Neural cell (in vitro differentiated cells): ENCODE measurements around the gene ITPRID2.

Source experiments
- EP300 ChIP-seq: fragments of 450-650 bp; conservative IDR thresholded peaks from 2 replicates; pipeline ENCODE4 v1.6.1; 2014; ENCODE audit warnings: antibody characterized with exemption, mild to moderate bottlenecking, moderate library complexity; ENCODE audit not compliant: poor library complexity, severe bottlenecking
- EZH2 ChIP-seq: fragments of 200-600, 300-800 bp; shearing (Covaris generic), sonication (generic); IDR thresholded peaks from 2 replicates; pipeline ENCODE4 v1.6.1; 2014; ENCODE audit warnings: antibody characterized with exemption, low read length, borderline replicate concordance, mild to moderate bottlenecking; ENCODE audit not compliant: insufficient read depth, poor library complexity, severe bottlenecking
- MXI1 ChIP-seq: fragments of 450-650 bp; conservative IDR thresholded peaks from 2 replicates; pipeline ENCODE4 v1.6.1; 2014; ENCODE audit warnings: antibody characterized with exemption, mild to moderate bottlenecking; ENCODE audit not compliant: poor library complexity, severe bottlenecking
- POLR2AphosphoS5 ChIP-seq: IDR thresholded peaks from 2 replicates; pipeline ENCODE4 v1.6.1; 2012
- RAD21 ChIP-seq: fragments of 450-650 bp; conservative IDR thresholded peaks from 2 replicates; pipeline ENCODE4 v1.6.1; 2014; ENCODE audit warnings: antibody characterized with exemption, mild to moderate bottlenecking, moderate library complexity
- TAF1 ChIP-seq: IDR thresholded peaks from 2 replicates; pipeline ENCODE4 v1.6.1; 2012; ENCODE audit warnings: low read depth
- TF ChIP-seq, protein P1 (sequence below): fragments of 450-650 bp; IDR thresholded peaks from 2 replicates; pipeline ENCODE4 v1.5.1; 2014; ENCODE audit warnings: antibody characterized with exemption, mild to moderate bottlenecking, moderate library complexity; ENCODE audit not compliant: poor library complexity, severe bottlenecking
- TF ChIP-seq, protein P2 (sequence below): IDR thresholded peaks from 2 replicates; pipeline ENCODE4 v1.6.1; 2012; ENCODE audit warnings: borderline replicate concordance

DNA sequence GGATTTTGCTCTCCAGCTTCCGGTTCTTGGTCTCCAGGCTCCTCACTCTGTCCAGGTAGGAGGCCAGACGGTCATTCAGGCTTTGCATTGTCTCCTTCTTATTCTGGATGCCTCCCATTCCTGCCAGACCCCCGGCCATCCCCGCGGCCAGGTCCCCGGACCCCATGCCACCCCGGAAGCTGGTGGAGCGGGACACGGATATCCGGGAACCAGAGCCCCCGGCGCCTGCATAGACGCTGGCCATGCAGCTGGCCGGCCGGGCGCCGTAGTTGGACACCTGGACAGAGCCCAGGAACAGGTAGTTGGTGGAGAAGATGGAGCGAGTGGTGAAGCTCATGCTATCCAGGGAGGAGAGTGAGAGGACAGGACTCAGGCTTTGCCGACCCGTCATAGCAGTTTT, 70.6 kb downstream of the ITPRID2 start:
- no peak for TF ChIP-seq POLR2AphosphoS5
- no peak for TF ChIP-seq RAD21
- TF ChIP-seq, protein P1, sequence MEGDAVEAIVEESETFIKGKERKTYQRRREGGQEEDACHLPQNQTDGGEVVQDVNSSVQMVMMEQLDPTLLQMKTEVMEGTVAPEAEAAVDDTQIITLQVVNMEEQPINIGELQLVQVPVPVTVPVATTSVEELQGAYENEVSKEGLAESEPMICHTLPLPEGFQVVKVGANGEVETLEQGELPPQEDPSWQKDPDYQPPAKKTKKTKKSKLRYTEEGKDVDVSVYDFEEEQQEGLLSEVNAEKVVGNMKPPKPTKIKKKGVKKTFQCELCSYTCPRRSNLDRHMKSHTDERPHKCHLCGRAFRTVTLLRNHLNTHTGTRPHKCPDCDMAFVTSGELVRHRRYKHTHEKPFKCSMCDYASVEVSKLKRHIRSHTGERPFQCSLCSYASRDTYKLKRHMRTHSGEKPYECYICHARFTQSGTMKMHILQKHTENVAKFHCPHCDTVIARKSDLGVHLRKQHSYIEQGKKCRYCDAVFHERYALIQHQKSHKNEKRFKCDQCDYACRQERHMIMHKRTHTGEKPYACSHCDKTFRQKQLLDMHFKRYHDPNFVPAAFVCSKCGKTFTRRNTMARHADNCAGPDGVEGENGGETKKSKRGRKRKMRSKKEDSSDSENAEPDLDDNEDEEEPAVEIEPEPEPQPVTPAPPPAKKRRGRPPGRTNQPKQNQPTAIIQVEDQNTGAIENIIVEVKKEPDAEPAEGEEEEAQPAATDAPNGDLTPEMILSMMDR = no peak
- TF ChIP-seq, protein P2, sequence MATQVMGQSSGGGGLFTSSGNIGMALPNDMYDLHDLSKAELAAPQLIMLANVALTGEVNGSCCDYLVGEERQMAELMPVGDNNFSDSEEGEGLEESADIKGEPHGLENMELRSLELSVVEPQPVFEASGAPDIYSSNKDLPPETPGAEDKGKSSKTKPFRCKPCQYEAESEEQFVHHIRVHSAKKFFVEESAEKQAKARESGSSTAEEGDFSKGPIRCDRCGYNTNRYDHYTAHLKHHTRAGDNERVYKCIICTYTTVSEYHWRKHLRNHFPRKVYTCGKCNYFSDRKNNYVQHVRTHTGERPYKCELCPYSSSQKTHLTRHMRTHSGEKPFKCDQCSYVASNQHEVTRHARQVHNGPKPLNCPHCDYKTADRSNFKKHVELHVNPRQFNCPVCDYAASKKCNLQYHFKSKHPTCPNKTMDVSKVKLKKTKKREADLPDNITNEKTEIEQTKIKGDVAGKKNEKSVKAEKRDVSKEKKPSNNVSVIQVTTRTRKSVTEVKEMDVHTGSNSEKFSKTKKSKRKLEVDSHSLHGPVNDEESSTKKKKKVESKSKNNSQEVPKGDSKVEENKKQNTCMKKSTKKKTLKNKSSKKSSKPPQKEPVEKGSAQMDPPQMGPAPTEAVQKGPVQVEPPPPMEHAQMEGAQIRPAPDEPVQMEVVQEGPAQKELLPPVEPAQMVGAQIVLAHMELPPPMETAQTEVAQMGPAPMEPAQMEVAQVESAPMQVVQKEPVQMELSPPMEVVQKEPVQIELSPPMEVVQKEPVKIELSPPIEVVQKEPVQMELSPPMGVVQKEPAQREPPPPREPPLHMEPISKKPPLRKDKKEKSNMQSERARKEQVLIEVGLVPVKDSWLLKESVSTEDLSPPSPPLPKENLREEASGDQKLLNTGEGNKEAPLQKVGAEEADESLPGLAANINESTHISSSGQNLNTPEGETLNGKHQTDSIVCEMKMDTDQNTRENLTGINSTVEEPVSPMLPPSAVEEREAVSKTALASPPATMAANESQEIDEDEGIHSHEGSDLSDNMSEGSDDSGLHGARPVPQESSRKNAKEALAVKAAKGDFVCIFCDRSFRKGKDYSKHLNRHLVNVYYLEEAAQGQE = no peak
- no peak for TF ChIP-seq TAF1
- no peak for TF ChIP-seq EZH2
- no peak for TF ChIP-seq EP300
- TF ChIP-seq MXI1 = no peak
